WI38 (cell line): ENCODE results near the gene SMARCE1.

Experiments used
- H3K4me3 ChIP-seq: 2 replicates; pipeline ENCODE4 v1.5.1; 2011; ENCODE audit warnings: low read depth, mild to moderate bottlenecking, control low read depth, low read length
- CTCF ChIP-seq: IDR thresholded peaks from 2 replicates; pipeline ENCODE4 v1.5.1; 2012; ENCODE audit warnings: low read depth, mild to moderate bottlenecking, control low read depth, low read length

Gene SMARCE1

GRCh38 chr17:40647624-40648383 is at the start of gene SMARCE1:
Gene SMARCE1, minus strand, starts transcription at chr17:40647818. Its CDS starts 2,016 bp downstream, at chr17:40645802.
- TF ChIP-seq CTCF = no peak
- H3K4me3 ChIP-seq = peak within 1 kb of the TSS; percentile 83

GRCh38 chr17:40697297-40697696 is 49.7 kb upstream of the SMARCE1 start:
- no peak overlapping the region for H3K4me3 ChIP-seq
- no peak for TF ChIP-seq CTCF

GRCh38 chr17:40696651-40697072 is 49.0 kb upstream of the SMARCE1 start:
- no peak overlapping the region for H3K4me3 ChIP-seq
- no peak for TF ChIP-seq CTCF

GRCh38 chr17:40695874-40696472 is 48.4 kb upstream of the SMARCE1 start:
- TF ChIP-seq CTCF = no peak
- H3K4me3 ChIP-seq = no peak overlapping the region

- H3K4me3 ChIP-seq = no peak overlapping the region
- no peak for TF ChIP-seq CTCF
Observed at GRCh38 chr17:40694584-40694983, 47.0 kb upstream of the SMARCE1 start.

- no peak for TF ChIP-seq CTCF
- H3K4me3 ChIP-seq = no peak overlapping the region
Observed at GRCh38 chr17:40687106-40687505, 39.5 kb upstream of the SMARCE1 start.

- no peak for TF ChIP-seq CTCF
- H3K4me3 ChIP-seq = no peak overlapping the region
Observed at GRCh38 chr17:40686192-40686591, 38.6 kb upstream of the SMARCE1 start.
